Transverse colon (tissue), 4 donors: ENCODE measurements around the gene GRID2IP. TPM values are rescaled to one million over a fixed set of nuclear protein-coding genes. Genes with fewer than 3 reads are reported as not detected.

Experiments used
- DNase-seq: peaks from one replicate; pipeline ENCODE4 v3.0.0-alpha.2; 2019
- H3K27ac ChIP-seq, 4 donors: fragments of 200-600 bp; sonication (generic); 2 replicates each; pipeline ENCODE4 v1.5.1; 2016 to 2018; ENCODE audit warnings: inconsistent platforms in 4 of 4
- H3K27me3 ChIP-seq: fragments of 200-600 bp; sonication (generic); 2 replicates; pipeline ENCODE4 v1.5.1; 2017; ENCODE audit warnings: inconsistent platforms
- H3K36me3 ChIP-seq, 4 donors: fragments of 200-600 bp; sonication (generic); 2 replicates each; pipeline ENCODE4 v1.5.1; 2017 to 2019; ENCODE audit warnings: inconsistent platforms in 4 of 4
- H3K4me1 ChIP-seq, 4 donors: fragments of 200-600 bp; sonication (generic); 2 replicates each; pipeline ENCODE4 v1.5.1; 2017 to 2020; ENCODE audit warnings: inconsistent platforms in 4 of 4
- H3K4me3 ChIP-seq, 4 donors: fragments of 200-600 bp; sonication (generic); 1 replicate in 1 of 4; 2 replicates in 3 of 4; pipeline versions ENCODE4 v1.5.1 to v1.6.1; 2017 to 2019; ENCODE audit warnings: inconsistent platforms in 4 of 4
- H3K9me3 ChIP-seq, 2 donors: fragments of 200-600 bp; sonication (generic); 2 replicates each; pipeline ENCODE4 v1.5.1; 2017 to 2019; ENCODE audit warnings: inconsistent platforms in 2 of 2
- EP300 ChIP-seq: sonication (generic); formaldehyde crosslinking; IDR thresholded peaks from one replicate; pipeline ENCODE4 v1.6.1; 2017; ENCODE audit warnings: antibody characterized with exemption, low read depth
- POLR2A ChIP-seq: fragments of 450-650 bp; IDR thresholded peaks from one replicate; pipeline ENCODE4 v1.6.1; 2016; ENCODE audit warnings: antibody characterized with exemption, mild to moderate bottlenecking, moderate library complexity
- POLR2AphosphoS5 ChIP-seq, 3 donors: sonication (generic); formaldehyde crosslinking; IDR thresholded peaks; one replicate each; pipeline ENCODE4 v1.6.1; 2016; ENCODE audit warnings: antibody characterized with exemption in 3 of 3
- WGBS, 2 donors: methylation state at CpG; one replicate each; pipeline ENCODE4 v1.1.5; 2018; ENCODE audit warnings: low coverage in 1 of 2; 5-methylcytosine and 5-hydroxymethylcytosine counted together
- in situ Hi-C, 4 donors: fragments of 200-750 bp; cut with MboI; loops; one replicate each; pipeline versions ENCODE4 v1.15.0 to v1.15.1; 2017; ENCODE audit warnings: low sequenced_read_pairs in 3 of 4, low pct_ligation_motif_present in 1 of 4, low pct_unique_long_range_greater_than_20kb in 1 of 4
- intact Hi-C: fragments of 100-400 bp; cut with DNase I; formaldehyde crosslinking; loops from one replicate; pipeline ENCODE4 v1.15.1; 2023; ENCODE audit warnings: low total_unique reads
- total RNA-seq, 4 donors: library from RNA; depleted of rRNA; stranded (reverse); fragments of >200 nt; gene quantifications; one replicate each; pipeline ENCODE4 v1.1.0, GENCODE V29; 2016
- TF ChIP-seq, protein P1 (sequence below), 5 experiments: fragments of 200-600 bp in 3 of 5; fragments of 450-650 bp in 2 of 5; sonication (generic) in 3 of 5; IDR thresholded peaks; 1 replicate in 2 of 5; 2 replicates in 3 of 5; pipeline ENCODE4 v1.5.1; 2016 to 2017; ENCODE audit warnings: antibody characterized with exemption in 5 of 5, inconsistent platforms in 3 of 5, mild to moderate bottlenecking in 2 of 5, moderate library complexity in 1 of 5

The GRID2IP gene
- total RNA-seq, 4 donors from 2014 or later, result 0.20 to 1.1 (median 0.66) TPM

- TF ChIP-seq POLR2A (no peak), POLR2AphosphoS5 (IDR thresholded peaks at IDR 0.05) (no peak), EP300 (no peak)
- TF ChIP-seq, protein P1, sequence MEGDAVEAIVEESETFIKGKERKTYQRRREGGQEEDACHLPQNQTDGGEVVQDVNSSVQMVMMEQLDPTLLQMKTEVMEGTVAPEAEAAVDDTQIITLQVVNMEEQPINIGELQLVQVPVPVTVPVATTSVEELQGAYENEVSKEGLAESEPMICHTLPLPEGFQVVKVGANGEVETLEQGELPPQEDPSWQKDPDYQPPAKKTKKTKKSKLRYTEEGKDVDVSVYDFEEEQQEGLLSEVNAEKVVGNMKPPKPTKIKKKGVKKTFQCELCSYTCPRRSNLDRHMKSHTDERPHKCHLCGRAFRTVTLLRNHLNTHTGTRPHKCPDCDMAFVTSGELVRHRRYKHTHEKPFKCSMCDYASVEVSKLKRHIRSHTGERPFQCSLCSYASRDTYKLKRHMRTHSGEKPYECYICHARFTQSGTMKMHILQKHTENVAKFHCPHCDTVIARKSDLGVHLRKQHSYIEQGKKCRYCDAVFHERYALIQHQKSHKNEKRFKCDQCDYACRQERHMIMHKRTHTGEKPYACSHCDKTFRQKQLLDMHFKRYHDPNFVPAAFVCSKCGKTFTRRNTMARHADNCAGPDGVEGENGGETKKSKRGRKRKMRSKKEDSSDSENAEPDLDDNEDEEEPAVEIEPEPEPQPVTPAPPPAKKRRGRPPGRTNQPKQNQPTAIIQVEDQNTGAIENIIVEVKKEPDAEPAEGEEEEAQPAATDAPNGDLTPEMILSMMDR (IDR thresholded peaks at IDR 0.05), result peak in 1 of 5 experiments; percentile 16
- Histone ChIP-seq H3K4me1 (peaks cover 6 to 21% (median 12%) of the 10 kb centered on the region in 4 donors), H3K4me3 (no peak overlapping the region), H3K27me3 (no peaks in the 10 kb centered on the region), H3K36me3 (peaks cover 0 to 17% (median 4%) of the 10 kb centered on the region in 4 donors), H3K9me3 (no peaks in the 10 kb centered on the region), H3K27ac (peak overlapping the region; percentile 91 to 95 (median 94))
- WGBS, 2 donors, result 86% methylated on average over 16 of the region's 16 CpGs; no CpG with 5 or more reads in 1 of the 2 donors
- intact Hi-C loops (no loop called here), in situ Hi-C loops (no loop called here)
- DNase-seq, result no peak
These were observed 102.2 kb downstream of the GRID2IP start for GRCh38 chr7:6448943-6449543.

DNA sequence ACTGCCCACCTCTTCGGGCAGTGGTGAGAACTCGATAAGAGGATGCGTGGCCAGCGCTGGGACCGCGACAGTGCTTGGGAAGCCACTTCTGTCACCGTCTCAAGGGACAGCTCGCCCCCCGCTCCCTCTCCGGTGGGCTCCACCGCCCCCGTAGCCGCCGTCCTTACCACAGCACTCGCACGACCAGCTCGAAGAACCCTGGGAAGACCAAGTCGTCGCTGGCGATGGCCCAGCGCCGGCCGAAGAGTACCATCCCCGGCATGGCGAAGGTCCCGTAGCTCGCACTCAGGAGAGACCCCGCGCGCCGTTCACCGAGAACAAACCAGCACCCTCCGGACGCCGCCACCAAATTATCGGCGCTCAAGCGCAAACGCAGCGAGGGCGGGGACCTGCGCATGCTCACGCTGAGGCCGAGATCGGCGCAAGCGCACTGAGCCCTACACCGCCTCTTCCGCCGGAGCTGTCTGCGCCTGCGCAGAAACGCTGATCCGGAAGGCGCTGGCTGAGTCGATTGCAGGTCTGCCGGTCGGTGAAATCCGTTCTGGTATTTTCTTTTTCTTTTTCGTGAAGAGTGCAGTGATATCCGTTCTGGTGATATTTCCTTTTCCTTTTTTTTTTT lies 103.6 kb downstream of the GRID2IP start, which contains the start of gene DAGLB:
Gene DAGLB, minus strand, starts transcription at position 374 of the 619 bp plus-strand sequence. Its CDS starts 112 bp downstream, at position 262.
- WGBS, 2 donors, result 0 to 1% methylated on average over 8 to 57 of the region's 61 CpGs
- Histone ChIP-seq H3K36me3 (peaks cover 0 to 17% (median 4%) of the 10 kb centered on the region in 4 donors), H3K4me3 (peak within 1 kb of the TSS; percentile 63 to 95 (median 89)), H3K4me1 (peaks cover 6 to 21% (median 13%) of the 10 kb centered on the region in 4 donors), H3K27me3 (no peaks in the 10 kb centered on the region), H3K27ac (peak within 1 kb of the TSS; percentile 91 to 95 (median 94)), H3K9me3 (no peaks in the 10 kb centered on the region)
- intact Hi-C loops (no loop called here), in situ Hi-C loops (no loop called here)
- no peak for TF ChIP-seq EP300
- peak; percentile 92 to 95 (median 94) for TF ChIP-seq POLR2AphosphoS5 (IDR thresholded peaks at IDR 0.05)
- TF ChIP-seq POLR2A, result peak; percentile 87
- TF ChIP-seq, protein P1 (IDR thresholded peaks at IDR 0.05), result no peak
- DNase-seq, result peak; percentile 96

Other genes starting within 250 kb of the GRID2IP start
- gene FAM220A, start 202.5 kb downstream of the GRID2IP start, total RNA-seq, result 10 to 100 TPM; 13.4 to 50.7 (median 15.0) TPM
- 100 to 1,000 TPM; 102 to 196 (median 164) TPM for gene RAC1, start 176.9 kb downstream of the GRID2IP start, total RNA-seq
- gene DAGLB, start 103.5 kb downstream of the GRID2IP start, total RNA-seq, result 10 to 100 TPM in 3 of 4 donors, 1 to 10 TPM in 1; 5.2 to 59.1 (median 24.3) TPM
- gene KDELR2, start 67.3 kb downstream of the GRID2IP start, total RNA-seq, result 100 to 1,000 TPM in 2 of 4 donors, 10 to 100 TPM in 2; 71.4 to 156 (median 101) TPM
- 10 to 100 TPM in 3 of 4 donors, 1 to 10 TPM in 1; 6.4 to 53.8 (median 26.1) TPM for gene ZDHHC4, start 26.0 kb upstream of the GRID2IP start, total RNA-seq
- gene INTS15, start 38.6 kb upstream of the GRID2IP start, total RNA-seq, result 10 to 100 TPM; 21.8 to 56.5 (median 32.6) TPM
- 10 to 100 TPM in 1 of 4 donors, 1 to 10 TPM in 3; 2.9 to 18.7 (median 7.3) TPM for gene ZNF853, start 64.1 kb upstream of the GRID2IP start, total RNA-seq
- gene ZNF316, start 85.9 kb upstream of the GRID2IP start, total RNA-seq, result 100 to 1,000 TPM in 1 of 4 donors, 10 to 100 TPM in 3; 15.3 to 188 (median 50.9) TPM
- 100 to 1,000 TPM in 1 of 4 donors, 10 to 100 TPM in 3; 17.5 to 171 (median 33.8) TPM for gene ZNF12, start 155.5 kb upstream of the GRID2IP start, total RNA-seq
- under 1 TPM in 1 of 4 donors, not detected in 3; 0.68 TPM for gene RSPH10B2, start 202.6 kb upstream of the GRID2IP start, total RNA-seq